GM21423 (cell line): ENCODE data around the gene ESRRG.
"Not testable (repeated sequence)": the region's sequence is repeated elsewhere in the genome, so short reads cannot be mapped to it uniquely, and the experiment has no call there.

Experiments used
- ATAC-seq: cut with Tn5 transposase; IDR thresholded peaks from one replicate; pipeline ENCODE4 v1.9.1; 2021; ENCODE audit warnings: mild to moderate bottlenecking, moderate library complexity; ENCODE audit not compliant: unreplicated experiment

The ESRRG gene

GRCh38 chr1:216705676-216706075, 17.6 kb downstream of the ESRRG start:
- ATAC-seq, result no peak

GRCh38 chr1:216704065-216704464, 19.2 kb downstream of the ESRRG start:
- ATAC-seq, result not testable (repeated sequence)

GRCh38 chr1:216702170-216702569, 21.1 kb downstream of the ESRRG start:
- peak; percentile 83 for ATAC-seq

GRCh38 chr1:216700779-216701178, 22.4 kb downstream of the ESRRG start:
- ATAC-seq, result no peak

- no peak for ATAC-seq
These were observed 31.5 kb downstream of the ESRRG start for GRCh38 chr1:216691710-216692109.

- ATAC-seq, result no peak
These were observed 32.6 kb downstream of the ESRRG start for GRCh38 chr1:216690603-216691002.

GRCh38 chr1:216688127-216688657, 35.0 kb downstream of the ESRRG start:
- ATAC-seq, result no peak

GRCh38 chr1:216686860-216687766, 36.1 kb downstream of the ESRRG start:
- no peak for ATAC-seq

GRCh38 chr1:216682752-216683151, 40.5 kb downstream of the ESRRG start:
- no peak for ATAC-seq

- ATAC-seq, result no peak
These were observed 44.1 kb downstream of the ESRRG start for GRCh38 chr1:216679108-216679507.

- no peak for ATAC-seq
These were observed 52.9 kb downstream of the ESRRG start for GRCh38 chr1:216670118-216670883.

GRCh38 chr1:216666441-216666840, 56.8 kb downstream of the ESRRG start:
- no peak for ATAC-seq

- no peak for ATAC-seq
These were observed 57.4 kb downstream of the ESRRG start for GRCh38 chr1:216665856-216666255.

GRCh38 chr1:216665406-216665805, 57.8 kb downstream of the ESRRG start:
- ATAC-seq, result no peak

GRCh38 chr1:216662681-216663080, 60.5 kb downstream of the ESRRG start:
- ATAC-seq, result no peak

GRCh38 chr1:216660561-216660960, 62.7 kb downstream of the ESRRG start:
- ATAC-seq, result no peak

GRCh38 chr1:216653001-216653400, 70.2 kb downstream of the ESRRG start:
- ATAC-seq, result no peak

GRCh38 chr1:216651826-216652418, 71.3 kb downstream of the ESRRG start:
- no peak for ATAC-seq

GRCh38 chr1:216643176-216643575, 80.1 kb downstream of the ESRRG start:
- ATAC-seq, result no peak

GRCh38 chr1:216641669-216642460, 81.4 kb downstream of the ESRRG start:
- ATAC-seq, result no peak
